ENCODE measurements around the gene C1orf159.
A peak's percentile ranks its signal among the peaks of the same experiment; 100 is the strongest.

C1orf159 gene

DNA sequence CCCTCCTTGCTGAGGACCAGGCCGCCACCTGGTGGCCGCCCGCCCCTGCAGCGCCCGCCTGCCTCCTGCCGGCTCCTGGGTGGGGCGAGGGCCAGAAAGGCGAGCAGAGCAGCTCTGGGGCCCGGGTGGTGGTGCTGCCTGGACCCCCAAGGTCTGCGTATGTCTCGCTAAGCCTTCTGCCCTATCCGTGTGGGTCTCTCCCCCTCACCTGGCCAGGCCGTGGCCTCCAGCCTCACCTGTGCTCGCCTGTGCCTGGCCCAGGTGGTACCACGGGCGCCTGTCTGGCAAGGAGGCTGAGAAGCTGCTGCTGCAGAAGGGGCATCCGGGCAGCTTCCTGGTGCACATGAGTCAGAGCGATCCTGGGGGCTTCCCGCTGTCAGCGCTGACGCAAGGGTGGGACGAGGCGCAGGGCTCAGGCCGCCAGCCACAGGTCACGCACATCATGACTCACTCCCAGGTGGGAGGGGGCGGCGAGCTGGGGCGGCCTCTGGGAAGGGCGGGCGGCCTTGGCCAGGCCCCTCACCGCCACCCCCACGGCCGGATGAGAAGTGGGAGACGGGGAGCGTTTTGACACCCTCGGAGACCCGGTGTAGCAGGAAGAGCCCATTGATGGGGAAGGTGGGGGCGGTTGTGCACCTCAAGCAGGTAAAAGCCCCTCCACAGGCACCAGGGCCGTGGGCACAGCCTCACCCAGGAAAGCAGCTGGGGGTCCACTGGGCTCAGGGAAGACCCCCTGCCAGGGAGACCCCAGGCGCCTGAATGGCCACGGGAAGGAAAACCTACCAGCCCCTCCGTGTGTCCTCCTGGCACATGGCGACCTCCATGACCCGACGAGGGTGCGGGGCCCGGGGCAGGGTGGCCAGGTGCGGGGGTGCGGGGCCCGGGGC lies 51.7 kb downstream of the C1orf159 start (continued):
- no peak for TF ChIP-seq HOXD13 (CRISPR knock-in tag; IDR thresholded peaks at IDR 0.05; ENCODE audit: borderline replicate concordance)
- TF ChIP-seq ZNF184 (tag by site-specific recombination; IDR thresholded peaks at IDR 0.05) = no peak
- TF ChIP-seq ZIC2 (tag by site-specific recombination; IDR thresholded peaks at IDR 0.05) = peak; percentile 90
- TF ChIP-seq ZNF624 (tag by site-specific recombination; IDR thresholded peaks at IDR 0.05) = no peak
- TF ChIP-seq, protein P1, sequence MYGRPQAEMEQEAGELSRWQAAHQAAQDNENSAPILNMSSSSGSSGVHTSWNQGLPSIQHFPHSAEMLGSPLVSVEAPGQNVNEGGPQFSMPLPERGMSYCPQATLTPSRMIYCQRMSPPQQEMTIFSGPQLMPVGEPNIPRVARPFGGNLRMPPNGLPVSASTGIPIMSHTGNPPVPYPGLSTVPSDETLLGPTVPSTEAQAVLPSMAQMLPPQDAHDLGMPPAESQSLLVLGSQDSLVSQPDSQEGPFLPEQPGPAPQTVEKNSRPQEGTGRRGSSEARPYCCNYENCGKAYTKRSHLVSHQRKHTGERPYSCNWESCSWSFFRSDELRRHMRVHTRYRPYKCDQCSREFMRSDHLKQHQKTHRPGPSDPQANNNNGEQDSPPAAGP (tag by site-specific recombination; IDR thresholded peaks at IDR 0.05) = peak; percentile 98
- no peak for TF ChIP-seq ZNF837 (tag by site-specific recombination; IDR thresholded peaks at IDR 0.05)
- TF ChIP-seq ZNF341 (tag by site-specific recombination; IDR thresholded peaks at IDR 0.05; ENCODE audit: low read depth) = peak; percentile 29; the same call in 1 of the 2 replicates
- no peak for TF ChIP-seq ZFP41 (tag by site-specific recombination; IDR thresholded peaks at IDR 0.05; ENCODE audit: borderline replicate concordance)
- TF ChIP-seq ZNF558 (tag by site-specific recombination; IDR thresholded peaks at IDR 0.05) = no peak
- no peak for TF ChIP-seq ZNF133 (tag by site-specific recombination; IDR thresholded peaks at IDR 0.05)
- no peak for TF ChIP-seq ZNF350 (tag by site-specific recombination; IDR thresholded peaks at IDR 0.05)
- TF ChIP-seq ZNF585B (tag by site-specific recombination; IDR thresholded peaks at IDR 0.05) = no peak
- TF ChIP-seq ZNF2 (tag by site-specific recombination; IDR thresholded peaks at IDR 0.05) = no peak
- TF ChIP-seq ZNF24 (tag by site-specific recombination; IDR thresholded peaks at IDR 0.05) = peak; percentile 82; the same call in 1 of the 2 replicates
- TF ChIP-seq ZNF707 (tag by site-specific recombination; IDR thresholded peaks at IDR 0.05) = no peak
- no peak; the same call in 1 of the 2 replicates for TF ChIP-seq ZNF146 (tag by site-specific recombination; IDR thresholded peaks at IDR 0.05)
- TF ChIP-seq ZNF138 (tag by site-specific recombination; IDR thresholded peaks at IDR 0.05; ENCODE audit: borderline replicate concordance) = no peak
- peak; percentile 79 for TF ChIP-seq KLF16 (tag by site-specific recombination; IDR thresholded peaks at IDR 0.05)
- no peak for TF ChIP-seq ZNF48 (tag by site-specific recombination; IDR thresholded peaks at IDR 0.05)
- no peak for TF ChIP-seq ZNF423 (tag by site-specific recombination; IDR thresholded peaks at IDR 0.05)
- no peak for TF ChIP-seq ZNF157 (tag by site-specific recombination; IDR thresholded peaks at IDR 0.05)
- TF ChIP-seq ZBTB7A (tag by site-specific recombination; IDR thresholded peaks at IDR 0.05; ENCODE audit: low read depth) = peak; percentile 84
- peak; percentile 95 for TF ChIP-seq ZNF223 (tag by site-specific recombination; IDR thresholded peaks at IDR 0.05)
- no peak for TF ChIP-seq OVOL3 (tag by site-specific recombination; IDR thresholded peaks at IDR 0.05)
- TF ChIP-seq, protein P2, sequence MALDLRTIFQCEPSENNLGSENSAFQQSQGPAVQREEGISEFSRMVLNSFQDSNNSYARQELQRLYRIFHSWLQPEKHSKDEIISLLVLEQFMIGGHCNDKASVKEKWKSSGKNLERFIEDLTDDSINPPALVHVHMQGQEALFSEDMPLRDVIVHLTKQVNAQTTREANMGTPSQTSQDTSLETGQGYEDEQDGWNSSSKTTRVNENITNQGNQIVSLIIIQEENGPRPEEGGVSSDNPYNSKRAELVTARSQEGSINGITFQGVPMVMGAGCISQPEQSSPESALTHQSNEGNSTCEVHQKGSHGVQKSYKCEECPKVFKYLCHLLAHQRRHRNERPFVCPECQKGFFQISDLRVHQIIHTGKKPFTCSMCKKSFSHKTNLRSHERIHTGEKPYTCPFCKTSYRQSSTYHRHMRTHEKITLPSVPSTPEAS (tag by site-specific recombination; IDR thresholded peaks at IDR 0.05) = no peak
- TF ChIP-seq ZNF660 (tag by site-specific recombination; IDR thresholded peaks at IDR 0.05) = peak; percentile 70
- TF ChIP-seq, protein P3, sequence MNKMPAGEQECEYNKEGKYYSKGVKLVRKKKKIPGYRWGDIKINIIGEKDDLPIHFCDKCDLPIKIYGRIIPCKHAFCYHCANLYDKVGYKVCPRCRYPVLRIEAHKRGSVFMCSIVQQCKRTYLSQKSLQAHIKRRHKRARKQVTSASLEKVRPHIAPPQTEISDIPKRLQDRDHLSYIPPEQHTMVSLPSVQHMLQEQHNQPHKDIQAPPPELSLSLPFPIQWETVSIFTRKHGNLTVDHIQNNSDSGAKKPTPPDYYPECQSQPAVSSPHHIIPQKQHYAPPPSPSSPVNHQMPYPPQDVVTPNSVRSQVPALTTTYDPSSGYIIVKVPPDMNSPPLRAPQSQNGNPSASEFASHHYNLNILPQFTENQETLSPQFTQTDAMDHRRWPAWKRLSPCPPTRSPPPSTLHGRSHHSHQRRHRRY (tag by site-specific recombination; IDR thresholded peaks at IDR 0.05) = no peak
- TF ChIP-seq ZNF544 (tag by site-specific recombination; IDR thresholded peaks at IDR 0.05) = no peak
- no peak for TF ChIP-seq ZNF658 (tag by site-specific recombination; IDR thresholded peaks at IDR 0.05)
- TF ChIP-seq, protein P4, sequence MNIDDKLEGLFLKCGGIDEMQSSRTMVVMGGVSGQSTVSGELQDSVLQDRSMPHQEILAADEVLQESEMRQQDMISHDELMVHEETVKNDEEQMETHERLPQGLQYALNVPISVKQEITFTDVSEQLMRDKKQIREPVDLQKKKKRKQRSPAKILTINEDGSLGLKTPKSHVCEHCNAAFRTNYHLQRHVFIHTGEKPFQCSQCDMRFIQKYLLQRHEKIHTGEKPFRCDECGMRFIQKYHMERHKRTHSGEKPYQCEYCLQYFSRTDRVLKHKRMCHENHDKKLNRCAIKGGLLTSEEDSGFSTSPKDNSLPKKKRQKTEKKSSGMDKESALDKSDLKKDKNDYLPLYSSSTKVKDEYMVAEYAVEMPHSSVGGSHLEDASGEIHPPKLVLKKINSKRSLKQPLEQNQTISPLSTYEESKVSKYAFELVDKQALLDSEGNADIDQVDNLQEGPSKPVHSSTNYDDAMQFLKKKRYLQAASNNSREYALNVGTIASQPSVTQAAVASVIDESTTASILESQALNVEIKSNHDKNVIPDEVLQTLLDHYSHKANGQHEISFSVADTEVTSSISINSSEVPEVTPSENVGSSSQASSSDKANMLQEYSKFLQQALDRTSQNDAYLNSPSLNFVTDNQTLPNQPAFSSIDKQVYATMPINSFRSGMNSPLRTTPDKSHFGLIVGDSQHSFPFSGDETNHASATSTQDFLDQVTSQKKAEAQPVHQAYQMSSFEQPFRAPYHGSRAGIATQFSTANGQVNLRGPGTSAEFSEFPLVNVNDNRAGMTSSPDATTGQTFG (tag by site-specific recombination; IDR thresholded peaks at IDR 0.05; ENCODE audit: borderline replicate concordance) = no peak
- peak; percentile 78; the same call in 1 of the 2 replicates for TF ChIP-seq ZNF391 (tag by site-specific recombination; IDR thresholded peaks at IDR 0.05; ENCODE audit: borderline replicate concordance, low read depth)
- TF ChIP-seq, protein P5, sequence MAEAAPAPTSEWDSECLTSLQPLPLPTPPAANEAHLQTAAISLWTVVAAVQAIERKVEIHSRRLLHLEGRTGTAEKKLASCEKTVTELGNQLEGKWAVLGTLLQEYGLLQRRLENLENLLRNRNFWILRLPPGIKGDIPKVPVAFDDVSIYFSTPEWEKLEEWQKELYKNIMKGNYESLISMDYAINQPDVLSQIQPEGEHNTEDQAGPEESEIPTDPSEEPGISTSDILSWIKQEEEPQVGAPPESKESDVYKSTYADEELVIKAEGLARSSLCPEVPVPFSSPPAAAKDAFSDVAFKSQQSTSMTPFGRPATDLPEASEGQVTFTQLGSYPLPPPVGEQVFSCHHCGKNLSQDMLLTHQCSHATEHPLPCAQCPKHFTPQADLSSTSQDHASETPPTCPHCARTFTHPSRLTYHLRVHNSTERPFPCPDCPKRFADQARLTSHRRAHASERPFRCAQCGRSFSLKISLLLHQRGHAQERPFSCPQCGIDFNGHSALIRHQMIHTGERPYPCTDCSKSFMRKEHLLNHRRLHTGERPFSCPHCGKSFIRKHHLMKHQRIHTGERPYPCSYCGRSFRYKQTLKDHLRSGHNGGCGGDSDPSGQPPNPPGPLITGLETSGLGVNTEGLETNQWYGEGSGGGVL (tag by site-specific recombination; IDR thresholded peaks at IDR 0.05) = peak; percentile 88
- TF ChIP-seq ZNF354C (tag by site-specific recombination; IDR thresholded peaks at IDR 0.05; ENCODE audit: borderline replicate concordance, low read depth) = no peak
- TF ChIP-seq GFI1B (tag by site-specific recombination; IDR thresholded peaks at IDR 0.05) = no peak
